Fibroblast of villous mesenchyme (primary cell): ENCODE results near the gene RFT1. TPM values are rescaled to one million over a fixed set of nuclear protein-coding genes. Genes with fewer than 3 reads are reported as not detected.

Experiments used
- DNase-seq: peaks from one replicate; pipeline ENCODE4 v3.0.0-alpha.2; 2010; ENCODE audit warnings: low read depth
- H3K4me3 ChIP-seq: 2 replicates; pipeline ENCODE4 v1.5.1; 2011; ENCODE audit warnings: low read depth, mild to moderate bottlenecking, low read length
- CTCF ChIP-seq: IDR thresholded peaks from 2 replicates; pipeline ENCODE4 v1.5.1; 2012; ENCODE audit warnings: low read depth, mild to moderate bottlenecking, low read length; ENCODE audit not compliant: insufficient read depth
- total RNA-seq: library from RNA; depleted of rRNA; stranded (reverse); fragments of >200 nt; gene quantifications from 2 replicates; pipeline ENCODE4 v1.2.3, GENCODE V29; 2012

Gene RFT1
- total RNA-seq, 1 donor: 13.4 TPM

GRCh38 chr3:53102601-53103147 is 27.6 kb downstream of the RFT1 start:
- TF ChIP-seq CTCF: no peak
- no peak overlapping the region for H3K4me3 ChIP-seq
- DNase-seq: no peak

- TF ChIP-seq CTCF: no peak
- no peak for DNase-seq
- no peak overlapping the region for H3K4me3 ChIP-seq
These were observed 28.3 kb downstream of the RFT1 start for GRCh38 chr3:53101956-53102355.

DNA sequence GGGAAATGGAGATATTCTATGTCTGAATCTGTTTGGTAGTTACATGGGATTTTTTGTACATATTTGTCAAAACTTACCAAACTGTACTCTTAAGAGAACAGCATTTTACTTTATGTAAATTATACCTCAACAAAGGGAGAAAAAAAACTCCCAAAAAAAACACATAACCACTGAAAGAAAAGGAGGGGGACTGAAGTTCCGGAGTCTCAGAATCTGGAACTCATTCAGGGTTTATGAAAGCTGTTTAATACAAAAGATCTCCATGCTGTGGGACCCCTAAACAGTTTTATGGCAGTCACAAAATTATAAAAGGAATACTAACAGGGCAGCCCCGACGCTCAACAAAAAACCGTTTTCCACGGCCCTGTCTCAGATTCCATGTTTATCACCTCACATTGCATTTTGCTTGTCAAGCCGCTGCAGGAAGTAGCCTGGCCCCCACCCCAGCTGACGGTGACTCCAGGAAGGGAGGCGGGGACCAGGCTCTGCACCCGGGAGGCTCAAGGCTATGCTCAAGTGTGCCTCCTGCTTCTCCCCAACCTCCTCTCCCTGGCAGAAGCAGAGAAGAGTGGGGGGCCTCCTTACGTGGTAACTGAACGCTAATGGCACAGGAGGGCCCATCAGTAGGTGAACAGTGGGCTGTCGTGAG is 29.3 kb downstream of the RFT1 start:
- TF ChIP-seq CTCF: no peak
- no peak overlapping the region for H3K4me3 ChIP-seq
- no peak for DNase-seq

DNA sequence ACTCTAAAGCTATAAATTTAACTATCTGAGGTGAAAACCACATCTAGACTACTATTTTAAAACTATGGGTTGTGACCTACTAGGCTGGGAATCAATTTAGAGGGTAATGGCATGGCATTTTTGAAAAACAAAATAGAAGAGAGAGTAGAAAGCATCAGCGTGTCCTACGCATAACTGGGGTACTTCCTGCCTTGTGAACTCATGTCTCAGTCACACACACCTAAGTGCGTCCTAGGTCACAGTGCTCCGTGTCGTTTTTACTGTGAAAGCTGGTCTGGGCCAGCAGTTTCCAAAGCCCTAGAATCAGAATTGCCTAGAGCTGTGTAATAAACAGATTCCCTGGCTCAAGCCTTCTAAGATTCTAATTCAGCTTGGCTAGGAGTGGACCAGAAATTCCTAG is 32.3 kb downstream of the RFT1 start:
- DNase-seq: no peak
- H3K4me3 ChIP-seq: no peak overlapping the region
- TF ChIP-seq CTCF: no peak

DNA sequence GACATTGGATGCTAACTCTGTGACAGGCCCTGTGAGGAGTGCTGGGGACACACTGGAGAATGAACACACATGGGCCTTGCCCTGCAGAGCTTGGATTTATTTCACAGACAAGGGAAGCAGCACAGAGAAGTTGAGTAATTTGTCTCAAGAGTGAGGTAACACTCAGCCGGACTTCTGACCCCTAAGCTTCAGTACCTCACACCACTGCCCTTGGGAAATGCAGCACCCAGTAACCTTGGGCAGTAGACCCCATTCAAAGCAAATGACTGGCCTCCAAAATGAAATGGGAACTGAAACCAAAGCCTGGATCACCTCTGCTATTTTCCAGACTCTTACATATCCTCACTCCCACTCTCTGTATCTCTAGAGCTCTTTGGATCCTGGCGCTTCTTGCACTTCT is 37.3 kb downstream of the RFT1 start:
- TF ChIP-seq CTCF: no peak
- H3K4me3 ChIP-seq: no peak overlapping the region
- DNase-seq: peak; percentile 70

DNA sequence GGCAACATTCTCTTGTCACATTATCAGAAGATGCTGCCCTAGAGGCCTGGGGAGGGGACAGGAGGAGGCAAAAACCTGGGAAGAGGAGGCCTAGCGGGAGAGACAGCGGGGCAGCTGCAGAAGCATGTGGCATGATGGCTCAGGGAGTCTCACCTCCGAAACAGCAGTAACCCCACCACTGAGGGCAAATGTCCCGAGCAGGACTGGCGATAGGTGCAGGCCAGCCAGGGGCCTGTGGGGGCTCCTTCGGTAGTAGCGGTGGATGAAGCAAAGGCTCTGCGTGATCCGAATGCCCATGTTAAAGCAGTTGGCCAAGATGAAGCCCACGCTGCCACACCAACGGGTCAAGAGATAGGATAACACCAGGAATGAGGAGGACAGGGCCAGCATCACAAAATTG is 38.0 kb downstream of the RFT1 start:
- no peak overlapping the region for H3K4me3 ChIP-seq
- no peak for DNase-seq
- no peak for TF ChIP-seq CTCF

GRCh38 chr3:53091011-53091410 is 39.2 kb downstream of the RFT1 start:
- no peak overlapping the region for H3K4me3 ChIP-seq
- no peak for DNase-seq
- no peak for TF ChIP-seq CTCF
